GM18867 (cell line): ENCODE measurements around the gene ZFAND3.
"Not testable (repeated sequence)": the region's sequence is repeated elsewhere in the genome, so short reads cannot be mapped to it uniquely, and the experiment has no call there.

Experiments used
- ATAC-seq: cut with Tn5 transposase; IDR thresholded peaks from one replicate; pipeline ENCODE4 v1.9.1; 2021; ENCODE audit warnings: mild to moderate bottlenecking, moderate library complexity; ENCODE audit not compliant: unreplicated experiment

The ZFAND3 gene

DNA sequence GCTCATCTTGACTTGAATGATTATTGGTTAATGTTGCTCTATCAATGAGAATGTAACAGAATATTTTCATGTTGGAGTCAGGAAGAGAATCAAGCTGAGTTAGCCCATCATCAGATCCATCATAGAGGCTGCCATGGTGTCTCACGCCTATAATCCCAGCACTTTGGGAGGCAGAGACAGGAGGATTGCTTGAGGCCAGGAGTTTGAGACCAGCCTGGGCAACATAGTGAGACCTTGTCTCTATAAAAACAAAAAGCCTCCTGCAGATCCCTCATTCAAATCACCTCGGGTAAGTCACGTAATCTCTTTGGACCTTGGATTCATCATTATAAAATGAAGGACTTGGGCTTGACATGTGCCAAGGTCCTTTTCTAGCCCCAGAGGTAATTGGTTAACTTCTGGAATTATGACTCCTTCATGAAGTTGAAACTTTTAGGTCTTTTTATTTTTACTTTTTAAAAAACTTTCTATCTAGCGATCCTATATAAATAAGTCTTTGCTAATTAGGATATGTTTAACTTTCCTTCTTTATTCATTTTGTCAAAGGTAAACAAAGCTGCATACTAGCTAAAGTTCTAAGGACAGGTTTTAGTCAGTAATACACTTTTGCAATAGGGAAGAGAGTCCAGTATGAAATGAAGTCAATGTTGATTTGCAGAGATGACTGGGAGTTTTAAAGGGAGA is 110.9 kb downstream of the ZFAND3 start:
- ATAC-seq = no peak

DNA sequence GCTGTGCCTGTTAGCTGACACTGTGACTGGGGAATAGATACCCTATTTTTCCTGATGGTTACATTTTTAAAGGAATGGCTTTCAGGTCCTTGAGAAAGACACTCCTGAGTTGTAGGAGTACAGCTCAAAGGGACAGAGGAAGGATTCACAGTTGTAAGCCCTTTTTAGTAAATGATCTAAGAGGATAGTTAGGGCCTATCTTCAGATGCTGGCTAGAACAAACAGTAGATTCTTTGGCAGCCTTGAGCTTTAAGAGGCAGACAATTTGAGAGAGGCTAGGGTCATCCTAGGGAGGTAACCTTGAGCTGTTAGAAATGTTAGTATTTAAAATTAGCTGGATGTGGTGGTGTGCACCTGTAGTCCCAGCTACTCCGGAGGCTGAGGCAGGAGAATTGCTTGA is 111.5 kb downstream of the ZFAND3 start:
- ATAC-seq = no peak

DNA sequence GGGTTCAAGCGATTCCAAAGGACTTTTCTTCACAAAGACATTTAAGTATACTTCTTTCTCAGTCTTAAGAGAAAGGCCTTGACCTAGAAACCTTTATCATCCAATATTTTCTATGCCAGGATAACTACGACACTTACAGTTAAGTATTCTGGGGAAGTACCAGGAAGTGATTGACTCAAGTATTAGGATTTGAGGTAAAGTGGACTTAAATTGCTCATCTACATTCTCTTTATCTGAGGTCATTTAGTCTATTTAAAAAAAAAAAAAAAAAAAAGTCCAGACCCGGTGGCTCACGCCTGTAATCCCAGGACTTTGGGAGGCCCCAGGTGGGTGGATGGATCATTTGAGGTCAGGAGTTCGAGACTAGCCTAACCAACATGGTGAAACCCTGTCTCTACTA is 114.7 kb downstream of the ZFAND3 start:
- ATAC-seq = no peak

DNA sequence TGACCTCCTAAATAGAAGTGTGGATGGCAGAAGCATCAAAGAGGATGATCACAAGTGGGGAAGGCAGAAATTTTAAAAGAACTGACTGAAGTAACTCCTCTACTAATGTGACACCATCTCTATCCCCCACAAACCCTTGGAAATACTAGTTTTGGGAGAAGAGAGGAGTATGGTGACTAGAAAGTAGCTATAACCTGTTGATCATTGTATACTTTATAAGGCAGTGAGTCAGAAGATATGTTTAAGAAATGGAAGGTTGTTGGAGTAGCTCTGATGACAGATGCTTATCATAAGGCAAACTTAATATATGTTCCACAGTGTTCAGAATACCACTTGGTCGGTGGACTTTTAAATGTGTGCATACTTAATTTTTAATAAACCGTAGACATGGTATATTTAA is 116.6 kb downstream of the ZFAND3 start:
- ATAC-seq = no peak

DNA sequence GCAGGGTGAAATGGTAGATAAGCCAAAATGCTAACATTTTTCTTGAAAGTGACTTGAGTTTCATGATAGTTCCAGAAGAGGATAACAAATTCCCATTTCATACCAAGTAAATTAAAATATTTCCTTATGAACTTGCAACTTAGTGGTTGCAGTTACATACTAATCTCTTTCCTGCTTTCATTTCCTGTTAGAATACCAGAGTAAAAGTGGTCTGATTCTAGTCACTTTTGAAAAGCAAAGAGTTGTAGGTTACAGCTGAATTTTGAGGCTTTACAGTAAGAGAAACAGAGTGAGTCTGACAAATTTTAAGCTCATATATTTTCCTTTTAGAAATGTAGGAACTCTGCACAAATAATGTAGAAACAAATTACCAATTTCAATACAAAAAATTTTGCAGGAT is 117.4 kb downstream of the ZFAND3 start:
- no peak for ATAC-seq

DNA sequence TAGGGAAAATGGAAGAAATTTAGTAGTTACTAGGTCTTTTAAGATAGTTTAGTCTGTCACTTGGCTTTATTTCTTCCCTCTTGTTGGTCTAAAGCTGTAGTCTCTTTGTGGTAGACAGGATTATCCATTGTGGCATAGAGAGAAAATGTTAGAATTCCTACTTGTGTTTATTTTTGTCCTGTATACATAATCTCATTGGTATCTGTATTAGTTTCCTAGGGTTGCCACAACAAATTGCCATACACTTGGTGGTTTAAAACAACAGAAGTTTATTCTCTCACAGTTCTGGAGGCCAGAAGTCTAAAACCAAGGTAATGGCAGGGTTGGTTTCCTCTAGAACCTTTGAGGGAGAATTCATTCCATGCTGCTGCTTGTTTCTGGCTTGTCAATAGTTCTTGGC is 119.4 kb downstream of the ZFAND3 start:
- ATAC-seq = no peak

DNA sequence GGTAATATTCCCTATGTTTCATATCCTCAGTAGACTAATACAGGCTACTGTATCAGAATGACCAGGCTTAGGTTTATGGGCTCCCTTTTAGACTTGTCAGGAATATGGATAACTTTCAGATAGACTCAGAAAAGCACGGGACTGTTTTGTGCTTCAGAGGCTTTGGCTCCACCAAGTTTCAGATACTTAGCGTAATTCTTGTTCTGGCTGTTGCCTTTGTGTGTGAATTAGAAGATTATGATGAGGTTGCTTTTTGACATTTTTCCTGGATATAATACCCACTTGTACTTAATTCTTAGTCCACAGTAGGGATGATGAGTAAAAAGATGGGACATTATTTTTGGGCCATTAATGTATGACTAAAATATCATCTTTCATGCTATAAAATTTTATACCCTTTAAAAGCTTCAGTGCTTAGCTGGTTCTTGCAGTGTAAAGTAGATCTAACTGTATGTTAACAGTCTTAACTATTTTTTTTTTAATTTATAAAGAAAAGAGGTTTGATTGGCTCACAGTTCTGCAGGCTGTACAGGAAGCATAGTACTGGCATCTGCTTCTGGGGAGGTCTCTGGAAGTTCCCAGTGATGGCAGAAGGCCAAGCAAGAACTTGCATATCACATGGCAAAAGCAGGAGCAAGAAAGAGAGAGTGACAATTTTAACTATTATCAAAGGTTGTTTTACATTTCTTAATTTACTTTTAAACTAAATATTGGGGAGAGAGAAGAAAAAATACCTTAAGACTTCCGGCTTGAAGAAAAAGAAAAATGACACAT is 120.7 kb downstream of the ZFAND3 start:
- no peak for ATAC-seq

DNA sequence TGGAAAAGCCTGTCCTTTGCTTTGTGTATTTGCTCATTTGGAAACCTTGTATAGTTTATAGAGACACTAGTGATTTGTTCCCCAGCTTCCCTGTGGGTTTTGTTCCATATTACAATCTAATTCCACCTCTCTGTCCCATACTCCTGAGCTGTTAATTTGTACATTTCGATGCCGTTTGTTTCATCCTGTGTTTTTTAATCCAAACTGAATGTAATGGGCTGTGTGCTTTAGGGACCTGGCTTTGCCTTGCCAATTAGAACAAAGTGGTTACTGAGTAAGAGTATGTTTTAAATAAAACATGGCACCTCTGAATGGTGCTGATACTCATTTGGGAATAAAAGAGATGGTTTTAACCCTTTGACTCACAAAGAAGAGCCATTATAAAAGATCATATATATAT is 122.3 kb downstream of the ZFAND3 start:
- ATAC-seq = no peak

DNA sequence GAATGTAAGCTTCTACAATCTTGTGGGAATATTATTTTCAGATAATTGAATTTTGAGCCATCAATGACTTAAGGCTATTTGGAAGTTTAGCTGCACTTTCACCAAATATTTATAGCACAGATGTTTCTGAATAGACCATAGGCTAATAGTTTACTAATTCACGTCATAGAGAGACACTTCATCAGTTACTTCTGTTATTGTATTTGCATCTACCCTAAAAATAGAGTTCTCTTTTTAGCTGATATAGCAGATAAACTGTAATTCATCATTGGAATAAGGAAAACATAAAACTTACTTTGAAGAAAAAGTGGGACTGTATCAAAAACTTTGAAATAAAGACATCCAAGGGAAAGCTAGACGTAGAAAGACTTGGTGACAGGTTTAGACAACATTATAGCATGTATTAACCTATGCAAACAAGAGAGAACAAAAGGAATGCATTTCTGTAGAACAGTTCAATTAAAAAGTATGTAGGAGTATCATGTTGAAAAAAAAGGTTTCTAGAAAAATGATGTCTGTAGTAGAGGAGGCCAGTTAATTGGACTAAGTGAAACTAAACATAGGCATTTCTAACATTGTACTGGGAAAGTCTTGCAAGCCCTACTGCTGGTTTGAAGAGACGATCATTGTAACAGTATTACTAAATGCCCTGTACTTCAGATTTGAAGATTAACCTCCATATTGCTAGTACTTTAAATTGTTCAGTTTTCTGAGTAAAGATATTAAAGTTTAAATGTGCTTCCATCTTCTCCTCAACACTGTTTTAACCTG is 123.3 kb downstream of the ZFAND3 start:
- no peak for ATAC-seq

DNA sequence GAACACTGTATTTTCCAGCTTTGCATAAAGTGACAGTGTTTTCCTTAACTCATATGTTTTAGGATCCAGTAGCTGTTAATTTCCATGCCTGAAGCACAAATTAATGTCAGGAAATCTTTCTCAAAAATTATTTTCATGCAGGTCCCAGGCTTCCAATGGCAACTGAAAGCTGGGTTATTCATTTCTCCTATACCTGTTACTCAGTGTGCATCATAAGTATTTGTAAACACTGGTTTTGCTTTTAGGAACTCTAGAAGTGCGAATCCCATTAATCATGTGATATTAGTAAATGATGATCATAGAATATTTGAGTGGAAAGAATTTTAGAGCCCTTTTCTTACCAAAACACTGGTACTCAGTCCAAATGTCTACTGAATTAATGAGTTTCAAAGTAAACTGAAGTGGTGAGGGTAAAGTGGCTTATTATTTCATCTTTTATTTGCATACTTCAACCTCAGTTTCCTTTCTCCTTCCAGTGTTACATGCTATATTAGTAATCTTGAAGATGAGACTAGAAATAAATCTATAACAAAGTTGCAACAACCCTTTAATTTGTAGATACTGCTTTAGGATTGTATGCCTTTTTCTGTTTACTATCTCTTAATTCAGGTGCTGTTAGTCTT is 124.0 kb downstream of the ZFAND3 start:
- no peak for ATAC-seq

DNA sequence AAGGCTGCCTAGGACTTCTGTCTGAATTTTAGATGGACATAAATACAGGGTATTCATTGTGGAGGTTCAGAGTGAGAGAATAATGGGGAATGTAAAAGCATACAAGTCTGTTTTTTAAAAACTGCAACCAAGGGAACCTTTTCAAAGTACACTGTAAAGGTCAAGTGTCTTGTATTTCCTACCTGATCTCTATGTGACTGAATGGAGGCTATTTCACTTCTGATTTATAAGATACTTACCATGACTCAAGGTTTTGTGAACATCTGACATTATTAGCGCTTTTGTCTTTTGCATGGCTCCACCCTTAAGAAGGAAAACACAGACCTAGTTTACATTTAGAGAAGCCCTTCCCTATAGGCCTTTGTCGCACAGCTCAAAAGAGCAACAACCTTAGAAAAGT is 126.5 kb downstream of the ZFAND3 start:
- ATAC-seq = no peak

DNA sequence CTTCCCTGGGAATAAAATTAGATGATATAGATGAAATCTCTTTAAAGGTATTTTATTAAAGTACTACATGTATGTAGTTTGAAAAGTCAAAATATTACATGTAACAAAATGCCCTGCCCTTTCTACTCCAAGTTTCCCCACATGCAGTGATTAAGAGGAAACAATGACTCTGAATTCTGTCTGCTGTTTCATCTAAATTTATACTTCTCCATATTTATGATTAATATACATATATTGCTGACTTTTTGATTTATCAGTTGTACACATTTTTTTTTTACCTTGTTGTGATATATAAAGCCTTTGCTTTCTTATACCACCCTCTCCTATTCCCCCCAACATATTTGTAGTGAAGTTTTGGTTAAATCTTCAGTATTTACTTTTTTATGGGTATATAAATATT is 127.9 kb downstream of the ZFAND3 start:
- no peak for ATAC-seq

DNA sequence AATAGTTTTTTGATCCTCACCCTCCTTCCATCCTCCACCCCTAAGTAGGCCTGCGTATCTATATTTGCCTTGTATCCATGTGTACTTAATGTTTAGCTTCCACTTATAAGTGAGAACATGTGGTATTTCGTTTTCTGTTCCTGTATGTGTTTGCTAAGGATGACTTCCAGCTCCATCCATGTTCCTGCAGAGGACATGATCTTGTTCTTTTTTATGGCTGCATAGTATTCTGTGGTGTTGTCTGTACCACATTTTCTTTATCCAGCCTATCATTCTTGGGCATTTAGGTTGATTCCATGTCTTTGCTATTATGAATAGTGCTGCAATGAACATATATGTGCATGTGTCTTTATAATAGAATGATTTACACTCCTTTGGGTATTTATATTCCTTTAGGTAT is 129.1 kb downstream of the ZFAND3 start:
- ATAC-seq = not testable (repeated sequence)

DNA sequence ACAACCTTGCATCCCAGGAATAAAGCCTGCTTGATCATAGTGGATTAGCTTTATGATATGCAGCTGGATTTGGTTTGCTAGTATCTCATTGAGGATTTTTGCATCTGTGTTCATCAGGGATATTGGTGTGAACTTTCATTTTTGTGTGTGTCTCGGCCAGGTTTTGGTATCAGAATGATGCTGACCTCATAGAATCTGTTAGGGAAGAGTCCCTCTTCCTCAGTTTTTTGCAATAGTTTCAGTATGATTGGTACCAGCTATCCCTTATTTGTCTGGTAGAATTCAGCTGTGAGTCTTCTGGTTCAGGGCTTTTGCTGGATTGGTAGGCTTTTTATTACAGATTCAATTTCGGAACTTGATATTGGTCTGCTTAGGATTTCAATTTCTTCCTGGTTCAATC is 132.5 kb downstream of the ZFAND3 start:
- ATAC-seq = no peak

DNA sequence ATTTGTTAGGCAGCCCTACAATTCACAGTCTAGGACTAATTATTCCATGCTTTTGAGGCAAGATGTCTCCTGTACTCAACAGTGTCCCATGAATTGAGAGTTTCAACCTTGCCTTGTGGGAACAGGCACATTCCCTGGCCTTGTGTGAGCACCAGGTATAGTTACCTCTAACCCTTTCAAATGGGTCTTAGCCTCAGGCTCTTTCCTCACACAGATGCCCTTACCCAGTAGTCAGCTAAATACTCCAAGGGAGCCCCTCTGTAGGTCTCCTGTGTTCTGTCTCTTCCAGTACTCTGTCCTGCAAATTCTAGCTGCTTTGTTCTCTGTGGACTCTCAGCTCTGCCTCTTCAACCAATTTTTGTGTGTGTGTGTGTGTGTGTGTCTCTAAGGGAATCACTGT is 135.3 kb downstream of the ZFAND3 start:
- no peak for ATAC-seq

DNA sequence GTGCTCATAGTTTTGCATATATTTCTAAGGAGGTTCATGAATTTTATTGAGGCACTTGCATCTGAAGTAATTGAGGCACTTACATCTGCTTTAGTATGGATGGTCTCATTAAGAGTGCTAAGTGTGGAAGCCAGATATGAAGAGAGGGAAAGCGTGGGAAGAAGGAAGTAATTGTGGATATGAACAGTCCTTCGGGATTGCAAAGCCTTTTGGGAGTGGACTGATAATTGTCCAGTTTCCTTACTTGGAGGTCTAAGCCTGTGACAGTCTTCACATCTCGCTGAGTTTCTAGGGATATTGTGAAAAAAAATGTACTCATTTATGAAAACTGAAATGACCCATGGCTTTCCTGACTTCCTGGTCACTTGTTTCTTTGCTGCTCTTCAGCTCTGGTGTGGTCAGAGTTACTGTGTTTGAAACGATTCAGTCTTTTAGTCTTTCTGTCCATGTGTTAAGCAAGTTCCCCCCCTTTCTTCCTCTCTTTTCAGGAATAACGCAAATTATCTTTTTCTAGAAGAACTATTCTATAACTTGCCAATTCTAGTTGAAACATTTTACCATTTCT is 137.3 kb downstream of the ZFAND3 start:
- no peak for ATAC-seq

DNA sequence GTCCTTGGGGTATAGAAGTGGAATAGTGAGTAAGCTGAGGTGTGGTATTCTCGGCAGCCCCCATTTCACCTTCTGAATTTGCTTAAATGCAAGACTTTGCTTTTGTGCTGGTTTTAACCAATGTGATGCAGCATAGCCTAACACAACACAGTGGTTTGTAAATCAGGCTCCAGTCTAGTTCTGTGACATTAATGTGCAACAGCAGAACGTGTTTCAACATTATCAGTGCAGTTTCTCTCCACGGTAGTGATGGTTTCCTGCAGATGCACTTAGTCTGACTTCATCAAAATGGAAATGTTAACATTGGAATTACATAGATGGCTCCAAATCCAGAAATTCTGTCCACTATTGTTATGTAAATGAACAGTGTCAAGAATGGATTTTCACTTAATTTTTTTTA is 139.5 kb downstream of the ZFAND3 start:
- no peak for ATAC-seq

DNA sequence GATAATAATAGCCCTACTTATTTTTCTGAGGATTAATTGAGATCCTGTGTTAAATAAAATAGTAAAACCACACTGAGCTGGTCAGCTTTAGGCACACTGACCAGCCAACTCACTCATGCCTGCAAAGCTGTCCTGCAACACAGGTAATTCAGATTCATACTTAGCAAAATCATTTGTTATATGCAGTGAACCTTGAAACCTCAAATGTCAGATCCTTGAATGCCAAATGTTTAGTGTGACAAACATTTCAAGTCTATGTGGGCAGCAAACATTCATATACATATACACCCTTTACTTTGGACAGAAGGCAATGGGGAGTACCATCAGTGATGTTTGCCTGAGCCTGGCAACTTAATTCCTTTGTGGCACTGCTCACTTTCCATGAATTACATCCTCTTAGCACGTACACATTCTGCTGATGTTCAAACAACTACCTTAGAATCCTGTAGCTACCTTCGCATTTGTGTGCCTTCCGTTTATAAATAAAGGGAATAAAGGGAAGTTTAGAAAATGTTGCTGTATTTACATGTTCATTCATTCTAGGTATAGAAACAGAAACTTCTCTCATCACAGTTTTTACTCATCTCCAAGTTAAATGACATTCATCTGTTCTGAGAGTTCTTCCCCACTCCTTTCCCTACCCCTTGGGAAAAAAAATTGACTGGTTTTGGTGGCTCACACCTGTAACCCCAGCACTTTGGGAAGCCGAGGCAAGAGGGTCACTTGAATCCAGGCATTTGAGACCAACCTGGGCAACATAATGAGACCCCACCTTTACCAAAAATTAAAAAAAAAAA is 140.8 kb downstream of the ZFAND3 start:
- no peak for ATAC-seq

DNA sequence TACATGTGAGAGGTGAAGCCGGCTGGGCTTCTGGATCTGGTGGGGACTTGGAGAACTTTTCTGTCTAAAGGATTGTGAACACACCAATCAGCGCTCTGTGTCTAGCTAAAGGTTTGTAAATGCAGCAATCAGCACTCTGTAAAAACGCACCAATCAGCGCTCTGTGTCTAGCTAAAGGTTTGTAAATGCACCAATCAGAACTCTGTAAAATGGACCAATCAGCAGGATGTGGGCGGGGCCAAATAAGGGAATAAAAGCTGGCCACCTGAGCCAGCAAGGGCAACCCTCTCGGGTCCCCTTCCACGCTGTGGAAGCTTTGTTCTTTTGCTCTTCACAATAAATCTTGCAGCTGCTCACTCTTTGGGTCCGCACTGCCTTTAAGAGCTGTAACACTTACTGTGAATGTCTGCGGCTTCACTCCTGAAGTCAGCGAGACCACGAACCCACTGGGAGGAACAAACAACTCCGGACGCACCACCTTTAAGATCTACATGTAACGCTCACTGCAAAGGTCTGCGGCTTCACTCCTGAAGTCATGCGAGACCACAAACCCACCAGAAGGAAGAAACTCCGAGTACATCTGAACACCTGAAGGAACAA is 143.1 kb downstream of the ZFAND3 start:
- not testable (repeated sequence) for ATAC-seq
